Astrocyte of the cerebellum (primary cell): ENCODE measurements around the gene CHD6.

Source experiments
- DNase-seq: peaks from one replicate; pipeline ENCODE4 v3.0.0-alpha.2; 2011; ENCODE audit warnings: low read depth
- H3K4me3 ChIP-seq: 2 replicates; pipeline ENCODE4 v1.5.1; 2011; ENCODE audit warnings: mild to moderate bottlenecking, low read depth, low read length, moderate library complexity
- in situ Hi-C: cut with HindIII; loops from 2 replicates; pipeline ENCODE4 v1.10.0; 2017; ENCODE audit warnings: low sequenced_read_pairs
- TF ChIP-seq, protein P1 (sequence below): IDR thresholded peaks from 2 replicates; pipeline ENCODE4 v1.5.1; 2012; ENCODE audit warnings: low read length, low read depth, moderate library complexity, mild to moderate bottlenecking; ENCODE audit errors: missing control alignments

Gene CHD6

DNA sequence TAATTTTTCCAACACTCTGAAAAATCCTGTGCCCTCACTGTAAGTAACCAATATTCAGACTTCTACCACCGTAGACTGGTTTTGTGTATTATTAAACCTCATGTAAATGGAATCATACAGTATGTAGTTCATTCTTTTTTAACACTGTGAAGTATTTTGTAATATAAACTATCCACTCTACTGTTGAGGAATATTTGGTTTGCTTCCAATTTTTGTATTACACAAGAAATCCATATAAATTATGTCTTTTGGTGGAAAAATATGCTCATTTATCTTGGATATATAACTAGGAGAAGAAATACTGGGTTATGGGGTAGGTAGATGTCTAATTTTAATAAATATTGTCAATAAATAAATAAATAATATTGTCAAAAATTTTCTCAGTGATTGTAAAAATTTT is 116.8 kb downstream of the CHD6 start:
- H3K4me3 ChIP-seq = no peak overlapping the region
- no peak for DNase-seq
- in situ Hi-C loops = no loop called here
- TF ChIP-seq, protein P1, sequence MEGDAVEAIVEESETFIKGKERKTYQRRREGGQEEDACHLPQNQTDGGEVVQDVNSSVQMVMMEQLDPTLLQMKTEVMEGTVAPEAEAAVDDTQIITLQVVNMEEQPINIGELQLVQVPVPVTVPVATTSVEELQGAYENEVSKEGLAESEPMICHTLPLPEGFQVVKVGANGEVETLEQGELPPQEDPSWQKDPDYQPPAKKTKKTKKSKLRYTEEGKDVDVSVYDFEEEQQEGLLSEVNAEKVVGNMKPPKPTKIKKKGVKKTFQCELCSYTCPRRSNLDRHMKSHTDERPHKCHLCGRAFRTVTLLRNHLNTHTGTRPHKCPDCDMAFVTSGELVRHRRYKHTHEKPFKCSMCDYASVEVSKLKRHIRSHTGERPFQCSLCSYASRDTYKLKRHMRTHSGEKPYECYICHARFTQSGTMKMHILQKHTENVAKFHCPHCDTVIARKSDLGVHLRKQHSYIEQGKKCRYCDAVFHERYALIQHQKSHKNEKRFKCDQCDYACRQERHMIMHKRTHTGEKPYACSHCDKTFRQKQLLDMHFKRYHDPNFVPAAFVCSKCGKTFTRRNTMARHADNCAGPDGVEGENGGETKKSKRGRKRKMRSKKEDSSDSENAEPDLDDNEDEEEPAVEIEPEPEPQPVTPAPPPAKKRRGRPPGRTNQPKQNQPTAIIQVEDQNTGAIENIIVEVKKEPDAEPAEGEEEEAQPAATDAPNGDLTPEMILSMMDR = no peak

DNA sequence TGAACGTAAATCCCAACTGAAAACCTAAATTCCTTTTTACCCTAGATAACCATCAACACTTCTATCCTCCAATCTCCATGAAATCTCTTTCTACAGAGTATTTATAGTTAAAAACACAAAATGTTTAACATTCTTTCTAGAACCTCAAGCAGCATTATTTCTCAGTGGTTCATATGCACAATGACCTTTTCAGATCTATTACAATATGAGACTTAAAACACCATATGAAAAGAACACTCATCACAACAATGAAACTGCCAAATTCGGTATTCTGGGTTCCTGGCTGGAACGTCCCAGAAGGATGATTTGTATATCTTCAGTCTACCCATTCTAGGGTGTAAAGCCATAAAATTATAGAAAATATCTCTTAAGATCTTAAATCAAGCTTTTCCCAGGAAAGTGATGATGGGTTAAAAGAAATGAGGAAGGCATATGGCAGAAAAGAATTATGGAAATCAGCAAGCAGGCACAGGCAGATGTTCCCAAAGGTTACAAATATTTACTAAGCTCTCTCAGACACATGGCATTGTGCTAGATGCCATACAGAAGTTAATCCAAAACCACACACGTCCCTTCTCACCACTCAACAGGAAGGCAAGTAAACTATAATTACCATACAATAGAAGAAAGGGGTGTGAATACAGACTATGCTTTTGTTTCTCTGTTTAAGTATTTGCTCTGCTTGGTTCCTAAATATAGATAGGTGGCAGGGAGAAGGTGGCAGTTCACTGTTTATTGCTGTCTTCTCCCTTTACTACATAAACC is 118.0 kb downstream of the CHD6 start:
- H3K4me3 ChIP-seq = no peak overlapping the region
- DNase-seq = no peak
- TF ChIP-seq, protein P1 = no peak
- in situ Hi-C loops = no loop called here

- no peak for DNase-seq
- in situ Hi-C loops = no loop called here
- H3K4me3 ChIP-seq = no peak overlapping the region
- TF ChIP-seq, protein P1 = no peak
These were observed 119.1 kb downstream of the CHD6 start for GRCh38 chr20:41499064-41499463.

DNA sequence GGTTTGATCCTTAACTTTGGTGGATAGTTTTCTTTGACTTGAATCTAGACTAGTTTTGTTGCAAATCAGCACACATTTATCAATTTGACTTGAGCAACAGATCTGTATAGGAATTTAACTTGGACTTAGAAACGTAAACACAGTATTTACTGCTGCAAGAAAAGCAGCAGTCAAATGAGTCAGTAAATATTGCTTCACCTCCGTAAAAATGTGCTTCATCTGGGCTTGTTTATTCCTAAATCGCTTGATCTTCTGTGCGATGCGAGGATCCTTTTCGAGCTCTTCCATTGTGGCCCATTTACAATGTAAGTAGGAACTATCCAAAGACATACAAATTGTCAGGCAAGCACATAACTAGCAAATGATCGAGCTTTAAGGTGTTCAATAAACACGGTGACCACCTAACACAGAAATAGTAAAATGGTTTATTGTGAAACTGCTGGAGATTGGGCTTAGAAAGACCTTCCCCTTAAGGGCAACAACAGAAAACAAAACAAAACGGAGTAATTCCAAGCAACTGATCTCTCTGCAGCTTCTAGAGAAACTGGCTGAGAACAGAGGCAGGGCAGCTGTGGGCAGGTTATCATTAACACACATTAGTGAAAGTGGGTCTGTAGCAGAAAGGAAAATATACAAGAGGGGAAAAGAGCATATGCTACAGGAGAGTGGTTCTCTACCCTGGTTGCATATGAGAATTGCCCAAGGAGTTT is 120.8 kb downstream of the CHD6 start:
- TF ChIP-seq, protein P1 = no peak
- H3K4me3 ChIP-seq = no peak overlapping the region
- in situ Hi-C loops = no loop called here
- no peak for DNase-seq

DNA sequence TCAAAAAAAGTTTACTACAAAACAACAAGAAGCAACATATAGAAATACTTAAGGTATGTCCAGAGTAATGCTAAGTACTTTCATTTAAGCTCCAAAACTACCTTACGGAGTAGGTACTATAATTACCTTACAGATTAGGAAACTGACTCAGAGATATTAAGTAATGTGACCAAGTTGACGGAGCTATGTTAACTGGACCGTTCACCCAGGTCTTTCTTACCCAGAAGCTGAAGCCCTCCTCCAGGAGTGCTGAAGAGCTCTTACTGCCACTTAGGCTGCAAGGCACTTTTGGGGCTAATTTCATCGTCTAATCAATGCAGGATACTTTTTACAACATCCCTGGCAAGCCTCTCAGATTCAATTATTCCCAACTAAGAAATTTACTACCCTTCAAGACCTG is 123.7 kb downstream of the CHD6 start:
- TF ChIP-seq, protein P1 = no peak
- in situ Hi-C loops = no loop called here
- no peak overlapping the region for H3K4me3 ChIP-seq
- DNase-seq = no peak

DNA sequence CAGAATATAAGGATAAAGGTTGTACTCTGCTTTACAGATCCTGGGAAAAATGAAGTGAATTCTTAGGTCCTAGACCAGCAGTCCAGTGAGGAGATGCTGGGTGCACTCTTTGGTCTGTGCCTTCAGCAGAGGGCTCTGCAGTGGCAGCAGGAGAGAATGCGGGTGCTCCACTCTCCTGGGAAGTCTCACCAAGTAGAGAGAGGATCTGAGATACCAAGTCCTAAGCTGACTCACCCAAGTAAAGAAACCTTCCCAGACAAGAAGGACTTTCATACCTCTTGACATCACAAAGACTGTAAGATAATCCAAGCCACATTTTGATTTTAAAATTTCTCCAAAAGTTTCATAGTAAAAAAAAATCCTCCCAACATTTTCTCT is 134.6 kb downstream of the CHD6 start:
- in situ Hi-C loops = no loop called here

More for the DNA sequence above, 134.6 kb downstream of the CHD6 start:
- no peak for DNase-seq
- H3K4me3 ChIP-seq = no peak overlapping the region
- TF ChIP-seq, protein P1 = no peak
